Lung microvascular endothelial cell (primary cell): ENCODE data around the gene TSSC4. TPM values are rescaled to one million over a fixed set of nuclear protein-coding genes. Genes with fewer than 3 reads are reported as not detected.

Experiments used
- DNase-seq, 2 donors: peaks; one replicate each; pipeline versions ENCODE4 v3.0.0 to v3.0.0-alpha.2; 2010; ENCODE audit warnings: low read depth in 2 of 2
- total RNA-seq: library from RNA; depleted of rRNA; stranded (reverse); fragments of >200 nt; gene quantifications from 2 replicates; pipeline ENCODE4 v1.2.1, GENCODE V29; 2014

The TSSC4 gene
- total RNA-seq, 1 donor from 2014 or later, result 57.3 TPM

GRCh38 chr11:2447951-2448650 is 47.6 kb downstream of the TSSC4 start:
- DNase-seq, result no peak

GRCh38 chr11:2448661-2449547 is 48.4 kb downstream of the TSSC4 start:
- no peak for DNase-seq

GRCh38 chr11:2449548-2450320 is 49.2 kb downstream of the TSSC4 start:
- no peak for DNase-seq

GRCh38 chr11:2450321-2451041 is 49.9 kb downstream of the TSSC4 start:
- DNase-seq, result no peak

- no peak for DNase-seq
Measured at GRCh38 chr11:2451336-2451735, 50.8 kb downstream of the TSSC4 start.

GRCh38 chr11:2451916-2452315 is 51.4 kb downstream of the TSSC4 start:
- no peak for DNase-seq

- no peak for DNase-seq
Measured at GRCh38 chr11:2452321-2453012, 51.9 kb downstream of the TSSC4 start.

- DNase-seq, result no peak
Measured at GRCh38 chr11:2453436-2453835, 52.9 kb downstream of the TSSC4 start.

Other genes starting within 250 kb of the TSSC4 start
- gene INS, start 239.5 kb upstream of the TSSC4 start, total RNA-seq, result not detected in 2 replicates
- under 0.01 TPM in 1 of 2 replicates, not detected in the other for gene TH, start 228.9 kb upstream of the TSSC4 start, total RNA-seq
- gene ASCL2, start 130.2 kb upstream of the TSSC4 start, total RNA-seq, result under 0.01 TPM in 1 of 2 replicates, not detected in the other
- gene C11orf21, start 98.8 kb upstream of the TSSC4 start, total RNA-seq, result not detected in 2 replicates
- gene TSPAN32, start 98.7 kb upstream of the TSSC4 start, total RNA-seq, result not detected in 2 replicates
- 140 and 212 TPM in 2 replicates for gene CD81, start 23.4 kb upstream of the TSSC4 start, total RNA-seq
- not detected in 2 replicates for gene TRPM5, start 43.8 kb downstream of the TSSC4 start, total RNA-seq
- gene KCNQ1, start 44.3 kb downstream of the TSSC4 start, total RNA-seq, result under 0.01 TPM in 1 of 2 replicates, not detected in the other